D721Med (cell line): ENCODE data around the gene SEC11A.

Source experiments
- DNase-seq: peaks from one replicate; pipeline ENCODE4 v3.0.0; 2011; ENCODE audit warnings: low spot score; ENCODE audit not compliant: insufficient read length
- FAIRE-seq: peaks from 2 replicates; lab custom pipeline; 2011; peaks lifted over from hg19 to GRCh38; lab: Jason Lieb, UNC
- TF ChIP-seq, protein P1 (sequence below): IDR thresholded peaks from 2 replicates; pipeline ENCODE4 v1.5.1; 2012; ENCODE audit warnings: mild to moderate bottlenecking, control low read depth; ENCODE audit not compliant: insufficient read depth; ENCODE audit errors: missing control alignments

SEC11A gene

DNA sequence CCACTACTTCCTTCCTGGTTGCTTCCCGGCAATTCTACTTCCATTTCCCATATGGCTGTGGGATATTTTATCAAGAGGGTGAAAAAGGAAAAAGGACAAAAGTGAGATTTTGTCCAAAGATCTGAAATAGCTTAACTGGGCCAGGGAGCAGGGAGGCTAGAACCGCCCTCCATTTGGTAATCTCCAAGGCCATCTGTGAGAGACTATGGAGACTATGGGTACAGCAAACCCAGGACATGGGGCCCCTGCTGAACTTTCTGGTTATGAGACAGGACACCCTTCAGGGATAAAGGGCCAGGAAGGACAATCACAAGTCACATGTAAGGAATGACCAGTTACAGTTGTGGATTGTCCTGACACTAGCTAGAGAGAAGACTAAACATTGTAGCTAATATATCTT, 90.8 kb downstream of the SEC11A start:
- FAIRE-seq (no peak), DNase-seq (no peak)
- TF ChIP-seq, protein P1, sequence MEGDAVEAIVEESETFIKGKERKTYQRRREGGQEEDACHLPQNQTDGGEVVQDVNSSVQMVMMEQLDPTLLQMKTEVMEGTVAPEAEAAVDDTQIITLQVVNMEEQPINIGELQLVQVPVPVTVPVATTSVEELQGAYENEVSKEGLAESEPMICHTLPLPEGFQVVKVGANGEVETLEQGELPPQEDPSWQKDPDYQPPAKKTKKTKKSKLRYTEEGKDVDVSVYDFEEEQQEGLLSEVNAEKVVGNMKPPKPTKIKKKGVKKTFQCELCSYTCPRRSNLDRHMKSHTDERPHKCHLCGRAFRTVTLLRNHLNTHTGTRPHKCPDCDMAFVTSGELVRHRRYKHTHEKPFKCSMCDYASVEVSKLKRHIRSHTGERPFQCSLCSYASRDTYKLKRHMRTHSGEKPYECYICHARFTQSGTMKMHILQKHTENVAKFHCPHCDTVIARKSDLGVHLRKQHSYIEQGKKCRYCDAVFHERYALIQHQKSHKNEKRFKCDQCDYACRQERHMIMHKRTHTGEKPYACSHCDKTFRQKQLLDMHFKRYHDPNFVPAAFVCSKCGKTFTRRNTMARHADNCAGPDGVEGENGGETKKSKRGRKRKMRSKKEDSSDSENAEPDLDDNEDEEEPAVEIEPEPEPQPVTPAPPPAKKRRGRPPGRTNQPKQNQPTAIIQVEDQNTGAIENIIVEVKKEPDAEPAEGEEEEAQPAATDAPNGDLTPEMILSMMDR, result no peak

DNA sequence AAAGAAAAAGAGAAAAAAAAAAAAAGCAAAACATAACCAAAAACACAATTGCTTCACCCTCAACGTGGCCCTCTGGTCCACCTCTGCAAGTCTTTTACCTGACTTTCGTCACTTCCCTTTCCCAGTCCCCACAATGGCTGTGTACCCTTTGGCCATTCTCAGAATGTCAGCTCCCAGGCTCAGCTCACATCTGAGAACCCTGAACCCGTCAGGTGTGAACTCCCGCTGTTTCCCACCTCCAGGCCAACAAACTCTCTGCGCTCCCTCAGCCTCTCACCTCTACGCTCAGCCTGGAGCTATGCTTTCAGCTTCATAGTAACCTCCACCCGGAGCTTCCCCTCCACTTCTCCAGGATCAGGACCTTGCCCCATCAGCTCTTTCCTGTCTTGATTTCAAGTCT, 91.6 kb downstream of the SEC11A start:
- TF ChIP-seq, protein P1, result no peak
- FAIRE-seq (no peak), DNase-seq (no peak)

DNA sequence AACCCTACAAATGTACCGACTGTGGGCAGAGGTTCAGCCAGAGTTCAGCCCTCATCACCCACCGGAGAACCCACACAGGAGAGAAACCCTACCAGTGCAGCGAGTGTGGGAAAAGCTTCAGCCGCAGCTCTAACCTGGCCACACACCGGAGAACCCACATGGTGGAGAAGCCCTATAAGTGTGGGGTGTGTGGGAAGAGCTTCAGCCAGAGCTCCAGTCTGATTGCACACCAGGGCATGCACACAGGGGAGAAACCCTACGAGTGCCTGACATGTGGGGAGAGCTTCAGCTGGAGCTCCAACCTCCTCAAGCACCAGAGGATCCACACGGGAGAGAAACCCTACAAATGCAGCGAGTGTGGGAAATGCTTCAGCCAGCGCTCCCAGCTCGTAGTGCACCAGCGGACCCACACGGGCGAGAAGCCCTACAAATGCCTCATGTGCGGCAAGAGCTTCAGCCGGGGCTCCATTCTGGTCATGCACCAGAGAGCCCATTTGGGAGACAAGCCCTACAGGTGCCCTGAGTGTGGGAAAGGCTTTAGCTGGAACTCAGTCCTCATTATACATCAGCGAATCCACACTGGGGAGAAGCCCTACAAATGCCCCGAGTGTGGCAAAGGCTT, 94.5 kb downstream of the SEC11A start:
- no peak for DNase-seq
- TF ChIP-seq, protein P1, result no peak
- FAIRE-seq, result no peak

DNA sequence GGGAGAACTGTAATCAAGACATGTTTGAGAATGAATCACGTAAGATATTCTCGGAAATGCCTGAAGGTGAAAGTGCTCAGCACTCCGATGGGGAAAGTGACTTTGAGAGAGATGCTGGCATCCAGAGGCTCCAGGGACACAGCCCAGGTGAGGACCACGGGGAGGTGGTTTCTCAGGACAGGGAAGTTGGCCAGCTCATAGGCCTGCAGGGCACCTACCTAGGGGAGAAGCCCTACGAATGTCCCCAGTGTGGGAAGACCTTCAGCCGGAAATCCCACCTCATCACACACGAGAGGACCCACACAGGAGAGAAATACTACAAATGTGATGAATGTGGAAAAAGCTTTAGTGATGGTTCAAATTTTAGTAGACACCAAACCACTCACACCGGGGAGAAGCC, 95.3 kb downstream of the SEC11A start:
- DNase-seq (no peak), FAIRE-seq (no peak)
- TF ChIP-seq, protein P1, result no peak
